H9 (cell line): Measurements from ENCODE around the gene PSMB7. TPM values are rescaled to one million over a fixed set of nuclear protein-coding genes. Genes with fewer than 3 reads are reported as not detected.

Experiments
- DNase-seq: peaks from one replicate; pipeline ENCODE4 v3.0.0-alpha.2; 2017
- H2AFZ ChIP-seq: one replicate; pipeline ENCODE4 v1.6.1; 2013; ENCODE audit warnings: mild to moderate bottlenecking, low read length, control low read depth, moderate library complexity
- H2AK5ac ChIP-seq: 2 replicates; pipeline ENCODE4 v1.6.1; 2013; ENCODE audit warnings: low read length, control low read depth, mixed read lengths; ENCODE audit not compliant: insufficient read length
- H2BK120ac ChIP-seq: one replicate; pipeline ENCODE4 v1.6.1; 2013; ENCODE audit warnings: low read depth, mild to moderate bottlenecking, low read length, control low read depth, inconsistent platforms; ENCODE audit not compliant: poor library complexity, severe bottlenecking
- H2BK12ac ChIP-seq: 2 replicates; pipeline ENCODE4 v1.6.1; 2013; ENCODE audit warnings: low read length, control low read depth, mixed read lengths, low read depth; ENCODE audit not compliant: insufficient read length
- H2BK15ac ChIP-seq: 2 replicates; pipeline ENCODE4 v1.6.1; 2013; ENCODE audit warnings: low read depth, low read length, control low read depth
- H2BK20ac ChIP-seq: one replicate; pipeline ENCODE4 v1.6.1; 2013; ENCODE audit warnings: low read depth, mild to moderate bottlenecking, low read length, control low read depth, inconsistent platforms; ENCODE audit not compliant: poor library complexity, severe bottlenecking
- H2BK5ac ChIP-seq: 2 replicates; pipeline ENCODE4 v1.6.1; 2013; ENCODE audit warnings: low read length, control low read depth, mixed read lengths; ENCODE audit not compliant: insufficient read length
- H3K14ac ChIP-seq: 2 replicates; pipeline ENCODE4 v1.6.1; 2013; ENCODE audit warnings: low read length, control low read depth; ENCODE audit not compliant: insufficient read depth
- H3K18ac ChIP-seq: 2 replicates; pipeline ENCODE4 v1.6.1; 2013; ENCODE audit warnings: low read depth, mild to moderate bottlenecking, mixed read lengths, low read length, control low read depth; ENCODE audit not compliant: insufficient read length
- H3K23ac ChIP-seq: 2 replicates; pipeline ENCODE4 v1.6.1; 2013; ENCODE audit warnings: low read length, control low read depth, mixed read lengths, low read depth; ENCODE audit not compliant: insufficient read length
- H3K23me2 ChIP-seq: 2 replicates; pipeline ENCODE4 v1.6.1; 2013; ENCODE audit warnings: low read depth, mild to moderate bottlenecking, mixed read lengths, low read length, control low read depth; ENCODE audit not compliant: insufficient read length, poor library complexity, severe bottlenecking
- H3K27ac ChIP-seq: 2 replicates; pipeline ENCODE4 v1.5.1; 2013; ENCODE audit warnings: low read length, control low read depth, mixed read lengths, low read depth; ENCODE audit not compliant: insufficient read length
- H3K27me3 ChIP-seq: 2 replicates; pipeline ENCODE4 v1.6.1; 2013; ENCODE audit warnings: low read length, control low read depth, inconsistent platforms; ENCODE audit not compliant: insufficient read depth
- H3K4ac ChIP-seq: 2 replicates; pipeline ENCODE4 v1.6.1; 2013; ENCODE audit warnings: low read depth, mild to moderate bottlenecking, control low read depth, inconsistent platforms, low read length, moderate library complexity
- H3K4me1 ChIP-seq: 2 replicates; pipeline ENCODE4 v1.6.1; 2013; ENCODE audit warnings: low read length, control low read depth, inconsistent platforms; ENCODE audit not compliant: insufficient read depth
- H3K4me2 ChIP-seq: 2 replicates; pipeline ENCODE4 v1.6.1; 2013; ENCODE audit warnings: low read length, control low read depth, mixed read lengths; ENCODE audit not compliant: insufficient read length, insufficient read depth
- H3K56ac ChIP-seq: 2 replicates; pipeline ENCODE4 v1.6.1; 2013; ENCODE audit warnings: low read depth, mild to moderate bottlenecking, mixed read lengths, low read length, control low read depth; ENCODE audit not compliant: insufficient read length
- H3K79me1 ChIP-seq: 2 replicates; pipeline ENCODE4 v1.6.1; 2013; ENCODE audit warnings: low read depth, mild to moderate bottlenecking, moderate library complexity, low read length, control low read depth, inconsistent platforms; ENCODE audit not compliant: insufficient read depth, poor library complexity, severe bottlenecking
- H3K79me2 ChIP-seq: 2 replicates; pipeline ENCODE4 v1.6.1; 2013; ENCODE audit warnings: low read length, control low read depth, inconsistent platforms; ENCODE audit not compliant: insufficient read depth
- H3K9ac ChIP-seq: 2 replicates; pipeline ENCODE4 v1.6.1; 2013; ENCODE audit warnings: low read length, control low read depth, mixed read lengths; ENCODE audit not compliant: insufficient read length; ENCODE audit errors: extremely low read depth
- H3K9me3 ChIP-seq: one replicate; pipeline ENCODE4 v1.6.1; 2013; ENCODE audit warnings: low read depth, low read length, inconsistent platforms; ENCODE audit not compliant: control insufficient read depth
- H3T11ph ChIP-seq: one replicate; pipeline ENCODE4 v1.6.1; 2013; ENCODE audit warnings: mild to moderate bottlenecking, low read length, control low read depth, inconsistent platforms
- H4K20me1 ChIP-seq: one replicate; pipeline ENCODE4 v1.6.1; 2013; ENCODE audit not compliant: control insufficient read depth, insufficient read length, insufficient read depth
- H4K5ac ChIP-seq: 2 replicates; pipeline ENCODE4 v1.6.1; 2013; ENCODE audit warnings: low read depth, mild to moderate bottlenecking, mixed read lengths, low read length, control low read depth; ENCODE audit not compliant: insufficient read length
- H4K8ac ChIP-seq: replicated peaks from 2 replicates; pipeline ENCODE4 v1.6.1; 2013; ENCODE audit warnings: low read length, control low read depth, mixed read lengths, low read depth; ENCODE audit not compliant: insufficient read length
- H4K91ac ChIP-seq: 2 replicates; pipeline ENCODE4 v1.6.1; 2013; ENCODE audit warnings: low read depth, mild to moderate bottlenecking, moderate library complexity, mixed read lengths, low read length, control low read depth; ENCODE audit not compliant: insufficient read length
- H3K27ac Mint-ChIP-seq, 3 experiments: 2 replicates in 2 of 3; 3 replicates in 1 of 3; pipeline ENCODE4 v1.8.0; 2020 to 2021; ENCODE audit warnings: mixed read lengths in 3 of 3, mild to moderate bottlenecking in 1 of 3, moderate library complexity in 1 of 3
- H3K27me3 Mint-ChIP-seq: 2 replicates; pipeline ENCODE4 v1.8.0; 2021; ENCODE audit warnings: low read depth, mild to moderate bottlenecking, moderate library complexity, mixed read lengths
- H3K36me3 Mint-ChIP-seq, 3 experiments: 2 replicates in 2 of 3; 3 replicates in 1 of 3; pipeline ENCODE4 v1.8.0; 2020 to 2021; ENCODE audit warnings: low read depth in 3 of 3, mixed read lengths in 3 of 3; ENCODE audit not compliant: insufficient read depth in 1 of 3
- H3K4me1 Mint-ChIP-seq, 2 experiments: 2 replicates each; pipeline ENCODE4 v1.8.0; 2020; ENCODE audit warnings: mixed read lengths in 2 of 2
- H3K4me3 Mint-ChIP-seq, 2 experiments: 2 replicates in 1 of 2; 3 replicates in 1 of 2; pipeline ENCODE4 v1.8.0; 2020 to 2021; ENCODE audit warnings: mild to moderate bottlenecking in 2 of 2, mixed read lengths in 2 of 2, moderate library complexity in 1 of 2
- H3K9me3 Mint-ChIP-seq, 2 experiments: 2 replicates in 1 of 2; 3 replicates in 1 of 2; pipeline ENCODE4 v1.8.0; 2020; ENCODE audit warnings: mild to moderate bottlenecking in 2 of 2, mixed read lengths in 2 of 2, moderate library complexity in 1 of 2
- WGBS: extraction: QIAGEN DNeasy Blood & Tissue Kit; methylation state at CpG from one replicate; pipeline ENCODE4 v1.1.7; 2013; ENCODE audit warnings: missing lambda C conversion rate, low lambda C conversion rate, mixed read lengths; ENCODE audit not compliant: insufficient read length; ENCODE audit errors: extremely low coverage; 5-methylcytosine and 5-hydroxymethylcytosine counted together
- total RNA-seq: library from RNA; stranded (reverse); gene quantifications from 2 replicates; pipeline ENCODE4 v1.2.1, GENCODE V29; 2021
- TF ChIP-seq, protein P1 (sequence below): fragments of 200-600 bp; sonication (generic); conservative IDR thresholded peaks from 3 replicates; pipeline ENCODE4 v1.8.0; 2021; ENCODE audit warnings: antibody characterized with exemption, mild to moderate bottlenecking

Gene PSMB7
- total RNA-seq, 1 experiment from 2014 or later = 209 TPM

DNA sequence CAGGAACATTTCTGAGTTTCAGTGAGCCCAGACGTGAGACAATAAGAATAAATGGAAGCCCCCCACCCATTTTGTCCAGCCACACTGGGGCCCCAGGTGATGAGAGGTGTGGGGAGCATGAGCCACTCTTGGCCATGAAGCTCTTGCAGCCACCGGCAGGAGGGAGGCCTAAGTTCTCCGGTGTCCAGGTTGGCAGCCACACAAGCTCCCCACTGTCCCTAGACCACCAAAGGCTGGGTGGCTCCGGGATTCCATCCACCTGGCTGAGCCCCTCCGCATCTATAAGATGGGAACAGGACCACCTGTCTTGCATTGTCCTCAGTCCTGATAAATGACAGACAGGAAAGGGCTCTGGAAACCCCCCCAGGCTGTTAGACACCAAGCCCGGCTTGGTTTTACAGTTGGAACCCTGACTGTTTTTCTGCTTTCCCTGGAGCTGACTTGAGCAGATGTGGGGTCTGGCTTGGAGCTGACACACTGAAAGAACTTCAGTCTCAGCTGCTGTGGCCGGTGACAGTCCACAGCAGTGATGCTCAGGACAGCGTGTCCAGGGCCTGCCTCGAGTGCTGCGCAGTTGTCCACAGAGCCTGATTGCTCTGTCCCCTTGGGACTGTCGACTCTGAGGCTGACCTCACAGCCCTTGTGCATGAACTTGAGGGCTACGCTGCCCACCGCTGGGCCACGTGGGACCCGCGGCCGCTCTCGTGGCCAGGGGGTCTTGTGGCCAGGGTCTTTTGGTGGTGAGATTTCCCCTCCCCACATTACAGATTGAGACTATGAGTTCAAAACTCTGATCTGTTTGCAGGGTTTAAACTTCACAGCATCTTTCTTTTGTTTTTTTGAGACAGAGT lies 74.8 kb downstream of the PSMB7 start:
- H4K20me1 ChIP-seq = no peaks in the 10 kb centered on the region
- H2BK5ac ChIP-seq = no peak overlapping the region
- H3K79me1 ChIP-seq = no peaks in the 10 kb centered on the region
- no peak overlapping the region for H3K4me2 ChIP-seq
- H3K4ac ChIP-seq = no peak overlapping the region
- no peak overlapping the region for H3K9ac ChIP-seq
- H4K91ac ChIP-seq = no peak overlapping the region
- no peak overlapping the region for H2AK5ac ChIP-seq
- H3K27ac ChIP-seq = no peak overlapping the region
- H3K4me1 Mint-ChIP-seq = peaks cover 21 to 28% of the 10 kb centered on the region in 2 experiments
- no peak overlapping the region for H2BK20ac ChIP-seq
- no peaks in the 10 kb centered on the region; the same call in 1 of the 2 replicates for H3K27me3 Mint-ChIP-seq
- DNase-seq = no peak
- no peaks in the 10 kb centered on the region for H3K79me2 ChIP-seq
- no peaks in the 10 kb centered on the region for H3K23me2 ChIP-seq
- H3K36me3 Mint-ChIP-seq = peaks cover 13 to 18% (median 15%) of the 10 kb centered on the region in 3 experiments
- H3K9me3 ChIP-seq = no peaks in the 10 kb centered on the region
- no peak overlapping the region; the same call in 1 of the 2 replicates for H3K14ac ChIP-seq
- no peak overlapping the region for H3K56ac ChIP-seq
- H3K23ac ChIP-seq = no peak overlapping the region
- TF ChIP-seq, protein P1, sequence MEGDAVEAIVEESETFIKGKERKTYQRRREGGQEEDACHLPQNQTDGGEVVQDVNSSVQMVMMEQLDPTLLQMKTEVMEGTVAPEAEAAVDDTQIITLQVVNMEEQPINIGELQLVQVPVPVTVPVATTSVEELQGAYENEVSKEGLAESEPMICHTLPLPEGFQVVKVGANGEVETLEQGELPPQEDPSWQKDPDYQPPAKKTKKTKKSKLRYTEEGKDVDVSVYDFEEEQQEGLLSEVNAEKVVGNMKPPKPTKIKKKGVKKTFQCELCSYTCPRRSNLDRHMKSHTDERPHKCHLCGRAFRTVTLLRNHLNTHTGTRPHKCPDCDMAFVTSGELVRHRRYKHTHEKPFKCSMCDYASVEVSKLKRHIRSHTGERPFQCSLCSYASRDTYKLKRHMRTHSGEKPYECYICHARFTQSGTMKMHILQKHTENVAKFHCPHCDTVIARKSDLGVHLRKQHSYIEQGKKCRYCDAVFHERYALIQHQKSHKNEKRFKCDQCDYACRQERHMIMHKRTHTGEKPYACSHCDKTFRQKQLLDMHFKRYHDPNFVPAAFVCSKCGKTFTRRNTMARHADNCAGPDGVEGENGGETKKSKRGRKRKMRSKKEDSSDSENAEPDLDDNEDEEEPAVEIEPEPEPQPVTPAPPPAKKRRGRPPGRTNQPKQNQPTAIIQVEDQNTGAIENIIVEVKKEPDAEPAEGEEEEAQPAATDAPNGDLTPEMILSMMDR = no peak
- no peak overlapping the region for H2AFZ ChIP-seq
- no peaks in the 10 kb centered on the region; the same call in 1 of the 2 replicates for H3K4me1 ChIP-seq
- H3K18ac ChIP-seq = no peak overlapping the region
- H2BK120ac ChIP-seq = no peak overlapping the region
- H3K27me3 ChIP-seq = no peaks in the 10 kb centered on the region
- no peak overlapping the region for H3K4me3 Mint-ChIP-seq
- H2BK12ac ChIP-seq = no peak overlapping the region
- H4K5ac ChIP-seq = no peak overlapping the region
- H3T11ph ChIP-seq = no peak overlapping the region
- H2BK15ac ChIP-seq = no peak overlapping the region
- H3K27ac Mint-ChIP-seq = peak overlapping the region in 2 of 3 experiments; percentile 64 to 65; a peak in 2 of 7 replicates
- H3K9me3 Mint-ChIP-seq = peaks cover 4 to 6% of the 10 kb centered on the region in 2 experiments; a peak in 3 of 5 replicates
- H4K8ac ChIP-seq = no peak overlapping the region
- no CpG with 5 or more reads among the region's 18 CpGs for WGBS
